Naive thymus-derived CD4-positive, alpha-beta T cell (primary cell): ENCODE data around the gene SLC6A6. TPM values are rescaled to one million over a fixed set of nuclear protein-coding genes. Genes with fewer than 3 reads are reported as not detected.

Source experiments
- ATAC-seq: fragments of 150-1000 bp; cut with Tn5 transposase; 2 replicates; pipeline ENCODE4 v1.10.0; 2021; ENCODE audit warnings: mild to moderate bottlenecking, moderate library complexity
- CTCF ChIA-PET: fragments of 350-600 bp; sonication (Branson Sonifier 250); formaldehyde crosslinking; loops from one replicate; lab custom pipeline; 2021; ENCODE audit warnings: antibody characterized with exemption; lab: Charles Lee
- POLR2A ChIA-PET: fragments of 350-600 bp; sonication (Branson Sonifier 250); formaldehyde crosslinking; loops from one replicate; lab custom pipeline; 2021; ENCODE audit warnings: antibody characterized with exemption, inconsistent platforms; lab: Charles Lee
- DNase-seq, 9 donors: peaks; one replicate each; pipeline versions ENCODE4 v3.0.0 to v3.0.0-alpha.2; 2020 to 2022; ENCODE audit warnings: mixed read lengths in 1 of 9
- H3K27ac ChIP-seq: one replicate; pipeline ENCODE4 v1.7.0; 2013; ENCODE audit warnings: mild to moderate bottlenecking, low read depth, low read length, moderate library complexity
- H3K27me3 ChIP-seq, 2 donors: one replicate each; pipeline ENCODE4 v1.7.0; 2013; ENCODE audit warnings: low read length in 2 of 2, mild to moderate bottlenecking in 2 of 2, moderate library complexity in 2 of 2; ENCODE audit not compliant: control insufficient read depth in 2 of 2, insufficient read depth in 2 of 2
- H3K36me3 ChIP-seq, 3 experiments: 1 replicate in 2 of 3; 2 replicates in 1 of 3; pipeline ENCODE4 v1.7.0; 2013; ENCODE audit warnings: low read length in 3 of 3, mild to moderate bottlenecking in 3 of 3, moderate library complexity in 1 of 3; ENCODE audit not compliant: insufficient read depth in 3 of 3, control insufficient read depth in 2 of 3
- H3K4me1 ChIP-seq, 2 donors: one replicate each; pipeline ENCODE4 v1.7.0; 2013; ENCODE audit warnings: low read length in 2 of 2, mild to moderate bottlenecking in 2 of 2, moderate library complexity in 1 of 2; ENCODE audit not compliant: control insufficient read depth in 2 of 2, insufficient read depth in 2 of 2
- H3K4me3 ChIP-seq: 2 replicates; pipeline ENCODE4 v1.7.0; 2013; ENCODE audit warnings: mild to moderate bottlenecking, low read length
- H3K9me3 ChIP-seq, 3 experiments: 1 replicate in 2 of 3; 2 replicates in 1 of 3; pipeline ENCODE4 v1.7.0; 2013; ENCODE audit warnings: low read length in 3 of 3; ENCODE audit not compliant: control insufficient read depth in 2 of 3
- H3K27ac Mint-ChIP-seq, 9 donors: one replicate each; pipeline ENCODE4 v1.8.0; 2020 to 2022; ENCODE audit warnings: mixed read lengths in 9 of 9, mild to moderate bottlenecking in 8 of 9, moderate library complexity in 5 of 9, inconsistent platforms in 2 of 9
- H3K27me3 Mint-ChIP-seq, 5 donors: one replicate each; pipeline ENCODE4 v1.8.0; 2021 to 2022; ENCODE audit warnings: mixed read lengths in 5 of 5, mild to moderate bottlenecking in 1 of 5
- H3K36me3 Mint-ChIP-seq, 5 donors: one replicate each; pipeline ENCODE4 v1.8.0; 2020 to 2022; ENCODE audit warnings: mixed read lengths in 5 of 5, mild to moderate bottlenecking in 3 of 5, inconsistent platforms in 1 of 5
- H3K4me1 Mint-ChIP-seq, 7 donors: one replicate each; pipeline ENCODE4 v1.8.0; 2020 to 2022; ENCODE audit warnings: mixed read lengths in 7 of 7, mild to moderate bottlenecking in 3 of 7, inconsistent platforms in 1 of 7
- H3K4me3 Mint-ChIP-seq, 10 donors: one replicate each; pipeline ENCODE4 v1.8.0; 2020 to 2022; ENCODE audit warnings: mild to moderate bottlenecking in 10 of 10, mixed read lengths in 10 of 10, moderate library complexity in 6 of 10, inconsistent platforms in 2 of 10
- H3K9me3 Mint-ChIP-seq, 11 donors: one replicate each; pipeline ENCODE4 v1.8.0; 2020 to 2022; ENCODE audit warnings: mixed read lengths in 11 of 11, mild to moderate bottlenecking in 4 of 11, inconsistent platforms in 1 of 11, moderate library complexity in 1 of 11
- intact Hi-C, 2 donors: fragments of 100-400 bp; cut with micrococcal nuclease; formaldehyde crosslinking; loops; one replicate each; pipeline ENCODE4 v1.15.1; 2023
- polyA plus RNA-seq, 2 donors: library from polyadenylated mRNA; unstranded; fragments of 300-500 nt; fragmentation: Illumina TruSeq; gene quantifications; one replicate each; pipeline ENCODE4 v1.2.3, GENCODE V29; 2021
- total RNA-seq, 6 experiments: library from RNA in 5 of 6; stranded (reverse) in 5 of 6; gene quantifications; 1 replicate in 5 of 6; 2 replicates in 1 of 6; pipeline ENCODE4 v1.2.3 and lab custom pipeline; 2021 to 2026

Gene SLC6A6
- total and polyA plus RNA-seq, 7 experiments from 2014 or later, result 3.0 to 87.5 (median 35.2) TPM

DNA sequence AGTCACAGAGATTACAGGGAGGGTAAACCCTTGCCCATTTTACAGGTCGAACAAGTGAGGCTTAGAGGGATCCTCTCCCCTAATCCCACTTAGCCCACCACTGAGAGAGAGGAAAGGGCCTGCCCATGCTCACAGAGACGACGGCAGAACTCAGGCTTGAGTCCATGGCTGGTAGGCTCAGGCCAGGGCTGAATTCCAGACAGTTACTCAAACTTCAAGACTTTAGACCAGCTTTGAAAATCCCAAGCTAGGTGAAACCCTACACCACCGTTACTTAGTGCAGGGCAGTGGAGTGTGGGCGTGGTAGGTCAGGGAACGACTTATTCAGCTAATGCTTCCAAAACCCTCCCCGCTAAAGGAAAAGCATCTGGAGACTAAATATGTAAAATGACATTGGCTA, 121.4 kb downstream of the SLC6A6 start:
- H3K9me3 ChIP-seq, result no peaks in the 10 kb centered on the region
- no peak overlapping the region for H3K27ac ChIP-seq
- Mint-ChIP-seq H3K36me3 (no peaks in the 10 kb centered on the region), H3K4me1 (no peaks in the 10 kb centered on the region), H3K4me3 (no peak overlapping the region), H3K27me3 (peaks cover 0 to 15% (median 5%) of the 10 kb centered on the region in 5 donors), H3K27ac (no peak overlapping the region), H3K9me3 (no peaks in the 10 kb centered on the region)
- intact Hi-C loops, result no loop called here
- ChIA-PET CTCF (no interaction called here), POLR2A (no interaction called here)
- H3K27me3 ChIP-seq, result no peaks in the 10 kb centered on the region
- no peak overlapping the region for H3K4me3 ChIP-seq
- ATAC-seq (no peak), DNase-seq (no peak)
- H3K4me1 ChIP-seq, result no peaks in the 10 kb centered on the region
- H3K36me3 ChIP-seq, result no peaks in the 10 kb centered on the region

GRCh38 chr3:14524311-14524711, 121.9 kb downstream of the SLC6A6 start:
- peak; percentile 31 for ATAC-seq
- no peak overlapping the region for H3K27ac Mint-ChIP-seq
- H3K4me3 ChIP-seq, result no peak overlapping the region
- H3K9me3 Mint-ChIP-seq, result no peaks in the 10 kb centered on the region
- H3K9me3 ChIP-seq, result no peaks in the 10 kb centered on the region
- no peak overlapping the region for H3K4me3 Mint-ChIP-seq
- no peaks in the 10 kb centered on the region for H3K36me3 ChIP-seq
- no peaks in the 10 kb centered on the region for H3K4me1 ChIP-seq
- no peak overlapping the region for H3K27ac ChIP-seq
- peaks cover 0 to 15% (median 5%) of the 10 kb centered on the region in 5 donors for H3K27me3 Mint-ChIP-seq
- ChIA-PET CTCF (no interaction called here), POLR2A (no interaction called here)
- intact Hi-C loops, result no loop called here
- no peaks in the 10 kb centered on the region for H3K4me1 Mint-ChIP-seq
- H3K36me3 Mint-ChIP-seq, result no peaks in the 10 kb centered on the region
- H3K27me3 ChIP-seq, result no peaks in the 10 kb centered on the region
- DNase-seq, result no peak

DNA sequence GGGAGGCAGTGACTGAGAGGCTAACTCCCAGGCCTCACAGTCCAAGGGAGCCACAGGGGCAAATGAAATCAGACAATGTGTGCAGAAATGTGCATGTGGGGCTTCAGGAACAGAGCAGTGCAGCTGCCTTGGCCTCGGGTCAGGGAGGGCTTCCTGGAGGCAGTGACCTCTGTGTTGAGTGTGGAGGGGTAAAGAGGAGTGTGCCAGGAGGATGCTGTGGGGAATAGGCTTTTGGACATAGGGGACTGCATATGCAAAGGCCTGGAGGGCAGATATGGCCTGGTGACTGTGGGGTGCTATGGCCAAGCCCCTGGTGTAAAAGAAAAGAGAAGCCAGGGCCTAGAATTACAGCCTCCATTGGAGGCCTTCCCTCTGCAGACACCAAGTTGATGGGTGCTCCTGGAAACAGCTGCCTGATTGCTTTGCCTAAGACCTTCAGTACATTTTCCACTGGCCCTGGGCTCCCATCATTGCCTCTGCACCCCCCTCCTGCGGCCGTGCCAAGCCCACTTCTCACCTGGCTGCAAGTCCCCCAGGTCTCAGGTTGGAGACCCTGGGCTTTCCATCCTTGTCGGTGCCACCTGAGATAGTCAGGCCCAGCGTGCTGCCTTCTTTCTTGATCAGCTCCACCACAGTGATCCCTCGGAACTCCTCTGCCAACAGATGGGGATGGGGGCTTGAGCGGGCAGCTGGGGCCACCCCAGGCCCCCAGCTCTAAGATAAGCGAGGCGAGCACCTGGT, 122.7 kb downstream of the SLC6A6 start:
- H3K4me1 ChIP-seq, result no peaks in the 10 kb centered on the region
- Mint-ChIP-seq H3K36me3 (no peaks in the 10 kb centered on the region), H3K9me3 (no peaks in the 10 kb centered on the region), H3K4me3 (peak overlapping the region in 1 of 10 donors; percentile 36), H3K27me3 (peaks cover 0 to 15% (median 7%) of the 10 kb centered on the region in 5 donors), H3K27ac (no peak overlapping the region), H3K4me1 (no peaks in the 10 kb centered on the region)
- H3K27me3 ChIP-seq, result no peaks in the 10 kb centered on the region
- H3K4me3 ChIP-seq, result no peak overlapping the region
- no peak overlapping the region for H3K27ac ChIP-seq
- no peak for DNase-seq
- ChIA-PET POLR2A (interaction anchor here (0.5 kb wide), 1 partner anchor 57 kb away, joined by 4 read pairs; no protein-coding TSS in a partner anchor), CTCF (no interaction called here)
- intact Hi-C loops, result no loop called here
- ATAC-seq, result no peak
- H3K9me3 ChIP-seq, result no peaks in the 10 kb centered on the region
- no peaks in the 10 kb centered on the region for H3K36me3 ChIP-seq

DNA sequence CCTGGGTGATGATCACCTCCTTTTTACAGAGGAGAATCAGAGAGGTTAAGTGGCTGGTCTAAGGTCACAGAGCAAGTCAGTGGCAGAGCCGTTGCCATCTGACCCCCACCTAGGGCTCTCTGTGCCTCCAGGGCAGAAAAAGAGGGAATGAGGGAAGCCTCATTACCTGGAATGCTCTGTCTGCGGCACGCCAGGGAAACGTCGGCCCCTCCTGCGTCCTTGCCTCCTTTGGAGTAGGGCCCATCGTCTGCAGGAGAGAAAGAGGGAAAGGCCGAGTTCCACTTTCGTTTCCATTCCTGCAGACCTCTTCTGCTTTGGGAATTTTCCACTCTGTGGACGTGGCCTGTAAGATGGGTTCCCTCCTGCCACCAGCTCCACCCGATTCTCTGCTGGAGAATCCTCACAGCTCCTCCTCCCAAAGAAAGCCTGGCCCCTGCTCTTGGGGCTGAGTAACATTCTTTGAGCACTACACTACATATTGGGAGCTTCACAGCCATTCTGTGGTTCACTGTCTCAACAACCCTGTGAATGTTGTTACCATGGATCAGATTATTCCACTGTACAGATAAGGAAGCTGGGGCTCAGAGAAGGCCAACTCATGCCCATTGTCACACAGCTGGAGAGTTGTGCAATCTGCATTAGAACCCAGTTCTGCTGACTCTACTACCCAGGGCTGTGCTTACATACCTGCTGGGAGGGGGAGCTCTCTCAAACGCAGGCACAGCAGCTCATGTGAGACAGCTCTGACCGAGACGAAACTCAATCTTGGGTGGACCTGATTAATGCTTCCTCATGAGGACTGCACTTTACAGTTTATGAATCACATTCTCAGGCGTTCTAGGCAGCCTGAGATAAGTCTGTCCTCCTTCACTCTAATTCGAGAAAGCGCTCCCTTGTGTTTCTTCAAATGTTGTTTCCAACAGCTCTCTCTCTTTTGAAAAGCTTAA, 123.6 kb downstream of the SLC6A6 start:
- peaks cover 0 to 12% (median 8%) of the 10 kb centered on the region in 5 donors for H3K27me3 Mint-ChIP-seq
- H3K27ac Mint-ChIP-seq, result no peak overlapping the region

GRCh38 chr3:14528081-14528480, 125.7 kb downstream of the SLC6A6 start:
- Histone ChIP-seq H3K27ac (no peak overlapping the region), H3K27me3 (no peaks in the 10 kb centered on the region), H3K36me3 (no peaks in the 10 kb centered on the region), H3K9me3 (no peaks in the 10 kb centered on the region), H3K4me3 (no peak overlapping the region), H3K4me1 (no peaks in the 10 kb centered on the region)
- H3K27ac Mint-ChIP-seq, result no peak overlapping the region
- peaks cover 0 to 2% (median 0%) of the 10 kb centered on the region in 11 donors for H3K9me3 Mint-ChIP-seq
- H3K4me3 Mint-ChIP-seq, result no peak overlapping the region
- intact Hi-C loops, result no loop called here
- peaks cover 0 to 3% (median 0%) of the 10 kb centered on the region in 5 donors for H3K36me3 Mint-ChIP-seq
- H3K4me1 Mint-ChIP-seq, result no peaks in the 10 kb centered on the region
- ChIA-PET CTCF (no interaction called here), POLR2A (no interaction called here)
- ATAC-seq (no peak), DNase-seq (no peak)
- peaks cover 0 to 13% (median 7%) of the 10 kb centered on the region in 5 donors for H3K27me3 Mint-ChIP-seq

More for the DNA sequence above, 123.6 kb downstream of the SLC6A6 start:
- Histone ChIP-seq H3K27ac (no peak overlapping the region), H3K4me3 (no peak overlapping the region), H3K9me3 (no peaks in the 10 kb centered on the region), H3K4me1 (no peaks in the 10 kb centered on the region), H3K36me3 (no peaks in the 10 kb centered on the region), H3K27me3 (no peaks in the 10 kb centered on the region)
- CTCF ChIA-PET, result no interaction called here
- H3K4me3 Mint-ChIP-seq, result no peak overlapping the region
- intact Hi-C loops, result no loop called here
- H3K36me3 Mint-ChIP-seq, result no peaks in the 10 kb centered on the region
- peaks cover 0 to 2% (median 0%) of the 10 kb centered on the region in 11 donors for H3K9me3 Mint-ChIP-seq
- POLR2A ChIA-PET, result interaction anchor here (0.5 kb wide), 1 partner anchor 58 kb away, joined by 4 read pairs; no protein-coding TSS in a partner anchor
- ATAC-seq (no peak), DNase-seq (no peak)
- no peaks in the 10 kb centered on the region for H3K4me1 Mint-ChIP-seq

GRCh38 chr3:14531856-14532395, 129.5 kb downstream of the SLC6A6 start:
- Mint-ChIP-seq H3K9me3 (peaks cover 0 to 2% (median 0%) of the 10 kb centered on the region in 11 donors), H3K27ac (no peak overlapping the region), H3K27me3 (peaks cover 0 to 17% (median 8%) of the 10 kb centered on the region in 5 donors), H3K4me3 (no peak overlapping the region), H3K4me1 (peaks cover 0 to 1% (median 0%) of the 10 kb centered on the region in 7 donors), H3K36me3 (peaks cover 0 to 3% (median 0%) of the 10 kb centered on the region in 5 donors)
- H3K4me3 ChIP-seq, result no peak overlapping the region
- intact Hi-C loops, result no loop called here
- no peaks in the 10 kb centered on the region for H3K4me1 ChIP-seq
- DNase-seq, result no peak
- no peak for ATAC-seq
- H3K9me3 ChIP-seq, result no peaks in the 10 kb centered on the region
- POLR2A ChIA-PET, result no interaction called here
- CTCF ChIA-PET, result no interaction called here
- no peaks in the 10 kb centered on the region for H3K27me3 ChIP-seq
- H3K27ac ChIP-seq, result no peak overlapping the region
- H3K36me3 ChIP-seq, result no peaks in the 10 kb centered on the region
